Peyer's patch (tissue), 4 donors: ENCODE measurements around the gene LASP1.

Source experiments
- POLR2A ChIP-seq, 2 donors: fragments of 450-650 bp; IDR thresholded peaks; one replicate each; pipeline ENCODE4 v1.5.1; 2017; ENCODE audit warnings: antibody characterized with exemption in 2 of 2, mild to moderate bottlenecking in 2 of 2, moderate library complexity in 2 of 2
- TF ChIP-seq, protein P1 (sequence below), 6 experiments: fragments of 450-650 bp in 4 of 6; fragments of 200-600 bp in 2 of 6; sonication (generic) in 1 of 6; IDR thresholded peaks; one replicate each; pipeline ENCODE4 v1.5.1; 2017 to 2019; ENCODE audit warnings: antibody characterized with exemption in 6 of 6, mild to moderate bottlenecking in 3 of 6, moderate library complexity in 1 of 6

GRCh38 chr17:38867968-38868816 lies 1.7 kb upstream of the LASP1 start:
- TF ChIP-seq, protein P1, sequence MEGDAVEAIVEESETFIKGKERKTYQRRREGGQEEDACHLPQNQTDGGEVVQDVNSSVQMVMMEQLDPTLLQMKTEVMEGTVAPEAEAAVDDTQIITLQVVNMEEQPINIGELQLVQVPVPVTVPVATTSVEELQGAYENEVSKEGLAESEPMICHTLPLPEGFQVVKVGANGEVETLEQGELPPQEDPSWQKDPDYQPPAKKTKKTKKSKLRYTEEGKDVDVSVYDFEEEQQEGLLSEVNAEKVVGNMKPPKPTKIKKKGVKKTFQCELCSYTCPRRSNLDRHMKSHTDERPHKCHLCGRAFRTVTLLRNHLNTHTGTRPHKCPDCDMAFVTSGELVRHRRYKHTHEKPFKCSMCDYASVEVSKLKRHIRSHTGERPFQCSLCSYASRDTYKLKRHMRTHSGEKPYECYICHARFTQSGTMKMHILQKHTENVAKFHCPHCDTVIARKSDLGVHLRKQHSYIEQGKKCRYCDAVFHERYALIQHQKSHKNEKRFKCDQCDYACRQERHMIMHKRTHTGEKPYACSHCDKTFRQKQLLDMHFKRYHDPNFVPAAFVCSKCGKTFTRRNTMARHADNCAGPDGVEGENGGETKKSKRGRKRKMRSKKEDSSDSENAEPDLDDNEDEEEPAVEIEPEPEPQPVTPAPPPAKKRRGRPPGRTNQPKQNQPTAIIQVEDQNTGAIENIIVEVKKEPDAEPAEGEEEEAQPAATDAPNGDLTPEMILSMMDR (IDR thresholded peaks at IDR 0.05) = no peak
- no peak for TF ChIP-seq POLR2A (IDR thresholded peaks at IDR 0.05)
